Measurements from ENCODE around the gene RIMBP3B. TPM values are rescaled to one million over a fixed set of nuclear protein-coding genes. Genes with fewer than 3 reads are reported as not detected.
"Not testable (repeated sequence)": the region's sequence is repeated elsewhere in the genome, so short reads cannot be mapped to it uniquely, and the experiment has no call there.

RIMBP3B gene, protein sequence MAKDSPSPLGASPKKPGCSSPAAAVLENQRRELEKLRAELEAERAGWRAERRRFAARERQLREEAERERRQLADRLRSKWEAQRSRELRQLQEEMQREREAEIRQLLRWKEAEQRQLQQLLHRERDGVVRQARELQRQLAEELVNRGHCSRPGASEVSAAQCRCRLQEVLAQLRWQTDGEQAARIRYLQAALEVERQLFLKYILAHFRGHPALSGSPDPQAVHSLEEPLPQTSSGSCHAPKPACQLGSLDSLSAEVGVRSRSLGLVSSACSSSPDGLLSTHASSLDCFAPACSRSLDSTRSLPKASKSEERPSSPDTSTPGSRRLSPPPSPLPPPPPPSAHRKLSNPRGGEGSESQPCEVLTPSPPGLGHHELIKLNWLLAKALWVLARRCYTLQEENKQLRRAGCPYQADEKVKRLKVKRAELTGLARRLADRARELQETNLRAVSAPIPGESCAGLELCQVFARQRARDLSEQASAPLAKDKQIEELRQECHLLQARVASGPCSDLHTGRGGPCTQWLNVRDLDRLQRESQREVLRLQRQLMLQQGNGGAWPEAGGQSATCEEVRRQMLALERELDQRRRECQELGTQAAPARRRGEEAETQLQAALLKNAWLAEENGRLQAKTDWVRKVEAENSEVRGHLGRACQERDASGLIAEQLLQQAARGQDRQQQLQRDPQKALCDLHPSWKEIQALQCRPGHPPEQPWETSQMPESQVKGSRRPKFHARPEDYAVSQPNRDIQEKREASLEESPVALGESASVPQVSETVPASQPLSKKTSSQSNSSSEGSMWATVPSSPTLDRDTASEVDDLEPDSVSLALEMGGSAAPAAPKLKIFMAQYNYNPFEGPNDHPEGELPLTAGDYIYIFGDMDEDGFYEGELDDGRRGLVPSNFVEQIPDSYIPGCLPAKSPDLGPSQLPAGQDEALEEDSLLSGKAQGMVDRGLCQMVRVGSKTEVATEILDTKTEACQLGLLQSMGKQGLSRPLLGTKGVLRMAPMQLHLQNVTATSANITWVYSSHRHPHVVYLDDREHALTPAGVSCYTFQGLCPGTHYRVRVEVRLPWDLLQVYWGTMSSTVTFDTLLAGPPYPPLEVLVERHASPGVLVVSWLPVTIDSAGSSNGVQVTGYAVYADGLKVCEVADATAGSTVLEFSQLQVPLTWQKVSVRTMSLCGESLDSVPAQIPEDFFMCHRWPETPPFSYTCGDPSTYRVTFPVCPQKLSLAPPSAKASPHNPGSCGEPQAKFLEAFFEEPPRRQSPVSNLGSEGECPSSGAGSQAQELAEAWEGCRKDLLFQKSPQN (N-terminal part only)
- 0.09 and 0.34 TPM in 2 replicates for total RNA-seq

DNA sequence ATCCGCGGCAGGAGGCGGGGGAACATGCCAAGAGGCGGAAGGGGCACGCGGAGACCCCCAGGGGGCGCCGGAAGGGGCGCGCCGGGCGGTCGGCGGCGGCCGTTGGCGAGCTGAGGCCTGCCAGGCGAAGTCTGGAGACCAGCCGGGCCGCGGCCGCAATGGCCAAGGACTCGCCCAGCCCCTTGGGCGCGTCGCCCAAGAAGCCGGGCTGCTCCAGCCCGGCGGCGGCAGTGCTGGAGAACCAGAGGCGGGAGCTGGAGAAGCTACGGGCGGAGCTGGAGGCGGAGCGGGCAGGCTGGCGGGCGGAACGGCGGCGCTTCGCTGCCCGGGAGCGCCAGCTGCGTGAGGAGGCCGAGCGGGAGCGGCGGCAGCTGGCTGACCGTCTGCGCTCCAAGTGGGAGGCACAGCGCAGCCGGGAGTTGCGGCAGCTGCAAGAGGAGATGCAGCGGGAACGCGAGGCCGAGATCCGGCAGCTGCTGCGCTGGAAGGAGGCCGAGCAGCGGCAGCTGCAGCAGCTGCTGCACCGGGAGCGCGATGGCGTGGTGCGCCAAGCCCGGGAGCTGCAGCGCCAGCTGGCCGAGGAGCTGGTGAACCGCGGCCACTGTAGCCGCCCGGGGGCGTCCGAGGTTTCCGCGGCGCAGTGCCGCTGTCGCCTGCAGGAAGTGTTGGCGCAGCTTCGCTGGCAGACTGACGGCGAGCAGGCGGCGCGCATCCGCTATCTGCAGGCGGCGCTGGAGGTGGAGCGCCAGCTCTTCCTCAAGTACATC, at the start of gene RIMBP3B:
Gene RIMBP3B, plus strand, starts transcription at position 51 of the 767 bp plus-strand sequence. Its CDS starts 108 bp downstream, at position 159.
- DNase-seq = not testable (repeated sequence)

DNA sequence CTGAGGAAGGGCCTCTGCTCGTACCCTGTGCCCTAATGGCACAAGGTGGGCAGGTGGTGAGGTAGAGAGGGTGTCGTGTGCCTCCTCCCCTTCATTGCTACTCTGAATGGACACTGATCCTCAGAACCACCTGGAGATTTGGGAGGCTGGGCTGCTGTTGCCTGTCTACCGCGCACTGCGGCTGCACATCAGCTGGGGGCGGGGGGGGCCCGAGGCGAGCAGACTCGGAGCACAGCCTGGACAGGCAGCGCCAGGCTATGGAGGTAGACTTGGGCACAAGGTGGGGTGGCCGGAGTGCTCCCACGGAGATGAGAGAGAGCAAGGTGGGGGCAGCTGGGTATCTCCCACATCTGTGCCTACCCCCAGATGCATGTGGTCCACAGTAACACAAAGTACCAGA, 26.0 kb upstream of the RIMBP3B start:
- not testable (repeated sequence) for DNase-seq

DNA sequence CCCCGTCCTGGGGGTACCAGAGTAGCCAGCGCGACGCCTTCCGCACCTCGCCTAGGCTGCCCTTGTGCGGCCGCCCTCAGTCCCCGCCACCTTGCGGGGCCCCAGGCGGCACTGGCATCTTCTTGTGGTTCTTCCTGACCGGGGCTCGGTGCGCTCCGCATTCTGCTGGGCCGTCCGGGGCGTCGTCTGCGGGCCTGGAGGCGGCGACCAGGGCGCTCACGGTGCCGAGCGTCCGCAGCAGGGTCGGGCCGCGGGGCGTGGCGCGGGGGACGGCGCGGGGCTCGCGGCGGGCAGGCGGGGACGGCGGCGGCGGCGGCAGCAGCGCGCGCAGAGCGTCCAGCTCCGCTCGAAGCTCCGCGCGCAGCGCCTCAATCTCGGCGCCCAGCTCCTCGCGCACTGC, 23.0 kb upstream of the RIMBP3B start:
- DNase-seq = not testable (repeated sequence)

DNA sequence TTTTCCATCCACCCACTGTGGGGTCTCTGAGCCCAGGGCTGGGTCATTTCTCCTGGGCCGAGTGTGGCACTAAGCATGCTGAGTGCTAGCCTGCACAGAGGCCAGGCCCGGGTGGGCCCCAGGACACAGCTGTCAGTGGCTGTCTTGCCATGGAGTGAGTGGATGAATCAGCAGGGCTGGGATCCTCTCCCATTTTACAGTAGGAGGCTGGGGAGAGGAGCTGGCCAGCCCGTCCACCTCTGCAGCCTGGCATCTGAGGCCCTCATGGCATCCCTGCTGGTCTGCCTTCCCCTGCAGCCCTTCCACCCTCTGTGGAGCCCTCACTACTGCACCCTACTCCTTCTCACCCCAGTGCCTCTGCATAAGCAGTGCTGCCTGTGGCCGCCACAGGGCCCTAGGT, 21.1 kb upstream of the RIMBP3B start:
- not testable (repeated sequence) for DNase-seq

DNA sequence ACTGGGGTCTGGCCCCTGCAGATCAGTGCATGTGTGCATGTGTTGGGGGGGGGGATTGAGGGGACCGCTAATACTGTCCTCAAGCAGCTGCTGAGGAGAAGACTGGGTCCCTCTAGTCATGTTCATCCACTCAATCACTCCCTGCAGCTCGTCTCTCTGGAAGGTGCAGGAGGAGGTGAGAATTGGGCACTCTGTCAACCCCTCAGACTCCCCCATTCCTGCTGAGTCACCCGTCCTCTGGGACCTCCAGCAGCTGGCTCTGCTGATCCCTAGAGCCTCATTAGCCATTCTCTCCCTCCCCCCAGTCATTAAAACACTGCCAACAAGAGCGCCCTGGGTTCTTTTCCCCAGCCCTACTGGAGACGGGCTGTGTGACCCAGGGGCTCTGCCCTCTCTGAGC, 20.5 kb upstream of the RIMBP3B start:
- DNase-seq = not testable (repeated sequence)

DNA sequence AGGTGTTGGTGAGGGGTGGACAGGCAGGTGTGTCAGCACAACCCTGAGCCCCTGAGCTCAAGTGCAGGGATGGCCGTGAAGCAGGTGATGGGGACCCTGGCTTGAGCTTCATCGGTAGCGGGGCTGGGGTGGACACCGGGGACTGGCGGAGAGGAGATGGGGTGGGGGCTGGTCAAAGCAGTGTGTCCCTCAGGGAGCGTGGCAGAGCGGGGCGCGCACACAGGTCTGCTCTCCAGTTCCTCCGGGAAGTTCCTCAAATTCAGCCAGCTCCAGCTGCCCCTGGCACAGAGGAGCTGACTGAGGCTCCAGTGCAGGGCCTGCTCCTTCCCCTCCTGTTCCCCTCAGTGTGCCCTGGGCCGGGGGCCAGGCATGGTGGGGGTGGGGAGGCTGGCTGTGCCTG, 19.7 kb upstream of the RIMBP3B start:
- not testable (repeated sequence) for DNase-seq

DNA sequence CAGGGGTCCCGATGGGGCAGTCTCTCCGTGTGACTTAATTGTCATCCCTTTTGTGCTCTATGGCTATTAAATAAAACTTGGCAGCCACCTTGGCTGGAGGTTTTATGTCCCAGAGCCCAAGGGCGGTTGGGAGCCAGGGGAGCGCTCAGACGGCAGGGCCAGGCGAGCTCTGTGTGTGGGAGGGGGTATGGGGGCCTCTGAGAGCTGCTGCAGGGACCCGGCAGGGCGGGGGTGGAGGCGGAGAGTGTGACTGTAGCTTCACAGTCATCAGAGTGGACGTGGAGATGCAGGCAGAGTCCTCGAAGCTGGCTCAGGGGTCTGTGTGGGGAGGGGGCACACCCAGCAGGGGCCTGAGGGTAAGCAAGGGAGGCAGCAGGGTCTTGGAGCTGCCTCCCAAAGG, 19.2 kb upstream of the RIMBP3B start:
- not testable (repeated sequence) for DNase-seq

DNA sequence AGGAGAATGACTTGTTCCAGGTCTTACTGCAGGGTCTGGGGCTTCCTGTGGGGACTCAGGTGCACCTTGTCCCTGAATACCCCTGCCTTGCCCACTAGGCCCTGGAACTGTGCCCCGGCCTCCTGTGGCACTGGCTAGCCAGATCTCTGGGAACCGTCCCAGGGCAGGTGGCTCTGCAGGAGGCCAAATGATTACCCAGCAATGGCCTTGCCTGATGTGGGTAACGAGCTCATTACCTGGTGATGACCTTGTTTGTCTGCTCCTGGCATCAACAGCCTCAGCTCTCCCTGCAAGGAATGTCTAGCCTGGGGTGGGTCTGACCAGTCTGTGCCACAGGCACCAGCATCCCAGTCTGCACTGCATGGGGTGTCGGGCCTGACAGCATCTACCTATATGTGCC, 18.2 kb upstream of the RIMBP3B start:
- DNase-seq = not testable (repeated sequence)

DNA sequence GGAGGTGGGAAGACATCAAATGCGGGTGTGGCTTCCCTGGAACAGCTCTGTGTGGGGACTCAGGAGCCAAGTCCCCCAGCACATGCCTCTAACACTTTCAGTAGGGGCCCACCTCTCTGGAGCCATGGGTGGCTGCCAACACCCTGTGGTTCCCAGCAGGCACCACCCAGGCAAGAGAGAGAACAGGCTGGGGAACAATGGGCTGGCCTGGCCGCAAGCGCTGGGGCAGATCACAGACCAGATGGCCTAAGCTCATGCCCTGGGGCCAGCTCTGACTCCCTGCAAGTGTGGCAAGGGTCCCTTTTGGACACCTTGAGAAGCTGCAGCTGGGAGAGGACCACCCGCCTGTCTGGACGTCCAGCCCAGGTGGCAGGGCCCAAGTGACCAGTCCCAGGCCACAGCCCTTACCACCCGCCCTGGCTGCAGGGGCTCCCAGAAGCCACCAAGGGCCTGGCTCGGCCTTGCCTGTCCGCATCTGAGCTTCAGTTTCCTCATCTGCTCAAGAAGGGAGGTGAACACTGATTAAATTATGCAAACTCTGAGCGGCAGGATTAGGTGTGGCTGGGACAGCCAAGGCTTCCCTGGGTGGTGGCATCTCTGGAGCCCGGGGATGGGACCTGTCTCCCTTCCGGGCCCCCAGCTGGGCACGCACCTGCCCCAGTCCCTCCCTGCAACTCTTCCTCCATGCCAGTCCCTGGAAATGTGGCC, 14.8 kb upstream of the RIMBP3B start:
- not testable (repeated sequence) for DNase-seq

DNA sequence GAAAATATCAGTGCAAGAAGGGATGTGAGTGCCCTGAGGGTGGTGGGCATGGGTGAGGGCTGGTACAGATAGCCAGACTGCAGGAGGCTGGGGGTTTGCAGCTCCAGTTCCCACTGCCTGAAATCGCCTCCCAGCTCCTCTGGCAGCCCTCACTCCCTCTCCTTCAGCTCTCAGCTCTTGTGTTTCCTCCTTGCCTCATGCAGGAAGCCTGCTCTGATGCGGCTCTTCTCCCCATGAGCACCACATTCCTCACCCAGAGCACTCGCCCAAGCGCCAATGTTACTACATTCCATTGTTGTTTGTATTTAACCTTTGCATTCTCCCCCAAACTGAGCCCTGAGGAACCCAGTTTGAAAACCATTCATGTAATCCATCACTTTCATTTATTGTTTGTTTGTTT, 7.7 kb upstream of the RIMBP3B start:
- not testable (repeated sequence) for DNase-seq

DNA sequence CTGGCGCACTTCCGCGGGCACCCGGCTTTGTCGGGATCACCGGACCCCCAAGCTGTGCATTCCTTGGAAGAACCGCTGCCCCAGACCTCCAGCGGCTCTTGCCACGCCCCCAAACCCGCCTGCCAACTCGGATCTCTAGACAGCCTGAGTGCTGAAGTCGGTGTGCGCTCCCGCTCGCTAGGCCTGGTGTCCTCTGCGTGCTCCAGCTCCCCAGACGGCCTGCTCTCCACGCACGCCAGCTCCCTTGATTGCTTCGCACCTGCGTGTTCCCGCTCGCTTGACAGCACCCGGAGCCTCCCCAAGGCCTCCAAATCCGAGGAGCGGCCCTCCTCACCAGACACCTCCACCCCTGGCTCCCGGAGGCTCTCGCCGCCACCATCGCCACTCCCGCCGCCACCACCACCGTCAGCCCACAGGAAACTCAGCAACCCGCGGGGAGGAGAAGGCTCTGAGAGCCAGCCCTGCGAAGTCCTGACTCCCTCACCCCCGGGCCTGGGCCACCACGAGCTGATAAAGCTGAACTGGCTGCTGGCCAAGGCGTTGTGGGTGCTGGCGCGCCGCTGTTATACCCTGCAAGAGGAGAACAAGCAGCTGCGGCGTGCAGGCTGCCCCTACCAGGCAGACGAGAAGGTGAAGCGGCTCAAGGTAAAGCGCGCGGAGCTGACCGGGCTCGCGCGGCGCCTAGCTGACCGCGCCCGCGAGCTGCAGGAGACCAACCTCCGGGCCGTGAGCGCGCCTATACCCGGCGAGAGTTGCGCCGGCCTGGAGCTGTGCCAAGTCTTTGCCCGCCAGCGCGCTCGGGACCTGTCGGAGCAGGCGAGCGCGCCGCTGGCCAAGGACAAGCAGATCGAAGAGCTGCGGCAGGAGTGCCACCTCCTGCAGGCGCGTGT, 1.2 kb downstream of the RIMBP3B start:
- DNase-seq = not testable (repeated sequence)

DNA sequence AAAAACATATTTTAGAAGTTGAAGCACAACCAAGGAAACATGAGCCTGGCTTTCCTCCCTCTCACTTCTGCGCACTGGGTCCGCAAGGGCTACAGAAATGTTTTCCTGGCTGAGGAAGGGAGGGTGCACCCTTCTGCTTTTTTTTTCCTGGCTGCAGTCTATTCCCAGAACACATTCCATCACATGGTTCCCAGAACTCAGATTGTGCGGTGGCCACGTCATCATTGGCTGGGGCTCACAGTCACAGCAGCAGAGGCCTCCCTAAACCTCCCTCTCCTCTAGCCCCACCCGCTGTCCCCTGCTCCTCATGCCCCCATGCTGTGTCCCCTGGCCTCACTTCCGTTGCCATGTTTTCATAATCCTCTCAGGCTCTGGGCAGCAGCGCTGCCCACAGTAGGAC, 5.9 kb downstream of the RIMBP3B start:
- DNase-seq = not testable (repeated sequence)

DNA sequence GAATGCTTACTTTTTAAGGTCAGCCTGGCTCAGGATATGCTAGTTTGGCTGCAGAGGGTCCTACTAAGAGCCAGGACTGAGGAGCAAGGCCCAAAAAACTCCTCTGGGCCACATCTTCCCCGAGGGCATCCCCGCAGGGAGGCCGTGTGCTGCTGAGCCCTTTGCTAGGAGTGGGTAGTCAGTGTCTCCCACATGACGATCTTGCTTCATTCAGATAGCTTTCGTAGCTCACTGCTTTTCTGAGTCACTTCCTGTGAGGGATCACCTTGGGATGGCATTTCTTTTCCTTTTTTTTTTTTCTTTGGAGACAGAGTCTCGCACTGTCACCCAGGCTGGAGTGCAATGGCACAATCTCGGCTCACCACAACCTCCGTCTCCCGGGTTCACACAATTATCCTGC, 6.5 kb downstream of the RIMBP3B start:
- DNase-seq = not testable (repeated sequence)

DNA sequence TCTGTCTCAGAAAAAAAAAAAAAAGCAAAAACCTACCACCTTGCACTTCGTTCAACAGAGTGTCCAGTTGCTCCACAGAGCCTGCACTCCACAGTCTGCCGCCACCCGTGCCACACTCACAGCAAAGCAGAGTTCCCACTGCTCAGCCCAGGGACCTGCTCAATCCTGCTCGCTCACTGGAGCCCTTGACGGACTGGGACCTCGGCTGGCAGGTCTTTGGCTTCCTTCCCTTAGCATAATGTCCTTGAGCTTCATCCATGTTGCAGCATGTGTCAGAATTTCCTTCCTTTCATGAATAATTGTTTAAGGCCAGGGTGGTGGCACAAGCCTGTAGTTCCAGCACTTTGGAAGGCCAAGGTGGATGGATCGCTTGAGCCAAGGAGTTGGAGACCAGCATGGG, 11.1 kb downstream of the RIMBP3B start:
- not testable (repeated sequence) for DNase-seq

DNA sequence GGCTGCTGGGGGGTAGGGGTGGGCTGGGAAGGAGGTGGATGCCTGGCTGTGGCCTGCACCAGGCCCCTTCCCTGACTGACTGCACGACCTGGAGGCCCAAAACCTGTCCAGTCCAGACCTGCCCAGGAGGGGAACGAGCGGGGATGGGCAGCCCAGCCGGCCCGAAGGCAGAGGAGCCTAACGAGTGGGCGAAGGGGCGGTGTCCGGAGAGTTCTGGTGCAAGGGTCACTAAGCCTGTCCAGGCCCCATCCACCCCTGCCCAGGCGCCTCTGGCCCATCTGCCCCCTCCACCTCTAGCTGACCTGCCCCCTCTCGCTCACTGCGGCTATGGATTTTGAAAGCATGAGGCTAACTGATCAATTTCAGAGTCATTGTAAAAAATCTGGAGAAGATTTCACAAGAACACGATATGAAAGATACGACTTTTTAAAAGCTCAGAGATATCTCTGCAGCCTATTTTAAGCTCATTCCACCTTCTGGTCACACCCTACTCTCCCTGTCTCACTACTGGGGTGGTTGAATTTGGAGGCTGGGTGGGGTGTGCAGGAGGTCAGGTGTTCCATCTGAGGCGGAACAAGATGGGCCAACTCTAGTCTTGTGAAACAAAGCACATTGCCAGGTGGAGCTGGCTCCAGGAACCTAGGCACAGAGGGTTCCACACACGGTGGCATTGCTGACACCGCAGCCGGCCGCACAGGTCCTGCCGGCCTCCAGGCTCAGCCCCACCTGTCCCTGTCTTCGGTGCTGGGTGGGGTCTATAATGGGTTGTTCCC, 17.8 kb downstream of the RIMBP3B start:
- not testable (repeated sequence) for DNase-seq

DNA sequence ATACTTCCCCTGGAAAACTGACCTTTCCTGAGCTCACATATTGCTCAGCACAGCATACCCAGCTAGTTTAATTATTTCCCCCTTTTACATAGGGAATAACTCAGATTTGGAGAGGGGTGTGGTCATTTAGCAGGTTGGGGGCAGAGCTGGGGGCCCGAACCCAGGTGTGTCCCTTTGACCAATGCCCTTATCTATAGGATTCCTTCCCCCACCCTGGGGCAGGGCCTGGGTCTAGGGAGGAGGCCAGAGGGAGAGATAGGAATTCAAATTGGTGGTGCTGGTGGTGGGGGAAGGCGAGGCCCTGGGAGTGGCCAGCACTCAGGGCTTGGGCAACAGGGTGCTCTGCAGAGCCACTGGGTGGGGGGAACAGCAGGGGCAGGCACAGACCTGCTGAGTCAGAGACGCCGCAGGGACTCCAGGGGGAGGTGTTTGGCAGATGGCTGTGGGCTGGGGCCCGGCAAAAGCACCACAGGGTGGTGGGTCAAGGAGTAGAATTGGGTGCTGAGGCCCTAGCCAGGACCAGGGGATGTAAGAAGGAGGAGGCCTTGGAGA, 19.3 kb downstream of the RIMBP3B start:
- not testable (repeated sequence) for DNase-seq

DNA sequence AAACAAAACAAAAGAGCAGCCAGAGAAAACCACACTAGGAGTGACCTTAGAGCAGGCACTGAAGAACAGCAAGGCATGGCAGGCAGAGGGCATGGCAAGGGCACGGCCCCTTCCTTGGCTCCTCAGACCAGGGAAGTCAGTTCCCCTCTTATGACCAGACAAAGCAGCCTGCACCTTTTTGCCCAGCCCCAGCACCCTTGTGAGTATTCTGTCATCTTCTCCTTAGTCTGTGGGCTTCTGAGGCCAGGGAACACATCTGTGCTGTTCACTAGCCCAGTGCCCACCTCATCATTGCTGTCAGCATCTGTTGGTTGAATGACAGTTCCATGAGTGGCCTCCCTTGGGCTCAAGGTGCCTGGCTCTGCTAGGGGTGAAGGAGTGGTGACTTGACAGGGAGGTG, 23.6 kb downstream of the RIMBP3B start:
- DNase-seq = not testable (repeated sequence)

DNA sequence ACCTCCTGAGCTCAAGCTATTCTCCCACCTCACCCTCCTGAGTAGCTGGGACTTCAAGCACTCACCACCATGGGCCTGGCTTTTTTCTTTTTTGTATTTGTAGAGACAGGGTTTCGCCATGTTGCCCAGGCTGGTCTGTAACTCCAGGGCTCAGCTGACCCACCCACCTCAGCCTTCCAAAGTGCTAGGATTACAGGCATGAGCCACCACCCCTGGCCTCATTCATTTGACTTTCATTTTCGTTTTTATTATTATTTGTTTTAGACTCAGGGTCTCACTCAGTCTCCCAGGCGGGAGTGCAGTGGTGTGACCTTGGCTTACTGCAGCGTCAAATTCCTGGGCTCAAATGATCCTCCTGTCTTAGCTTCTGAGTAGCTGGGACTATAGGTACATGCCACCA, 24.2 kb downstream of the RIMBP3B start:
- DNase-seq = not testable (repeated sequence)

DNA sequence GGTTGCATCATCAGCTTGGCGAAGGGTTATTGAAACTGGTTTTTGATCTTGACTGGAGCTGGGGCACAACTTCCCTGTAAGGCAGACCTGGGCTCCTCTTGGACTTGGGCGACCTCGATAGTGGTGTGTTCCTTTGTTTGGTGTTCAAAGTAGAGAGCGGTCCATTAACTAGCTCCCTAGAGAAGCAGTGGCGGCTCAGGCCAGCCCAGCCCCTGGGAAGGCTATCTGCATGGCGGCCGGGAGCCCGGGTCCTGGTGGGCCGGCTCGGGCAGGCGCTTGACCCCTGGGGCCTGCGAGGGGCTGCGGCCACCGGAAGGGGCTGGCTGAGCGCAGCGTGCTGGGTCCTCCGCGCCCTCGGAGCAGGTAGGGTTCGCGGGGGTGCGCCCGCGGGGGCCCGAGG, 32.8 kb downstream of the RIMBP3B start:
- DNase-seq = not testable (repeated sequence)

All from dermis blood vessel endothelial cell (primary cell).